Karpas-422 (cell line): ENCODE measurements around the gene S100A12. TPM values are rescaled to one million over a fixed set of nuclear protein-coding genes. Genes with fewer than 3 reads are reported as not detected.

ENCODE experiments used
- DNase-seq: peaks from one replicate; pipeline ENCODE4 v3.0.0-alpha.2; 2015
- H2AFZ ChIP-seq: fragments of 200-600 bp; sonication (generic); 2 replicates; pipeline ENCODE4 v1.6.1; 2014; ENCODE audit warnings: antibody characterized with exemption, low read length, mixed read lengths
- H3K27ac ChIP-seq: fragments of 200-600 bp; sonication (generic); 2 replicates; pipeline ENCODE4 v1.5.1; 2014; ENCODE audit warnings: mild to moderate bottlenecking, low read length, moderate library complexity
- H3K27me3 ChIP-seq: fragments of 200-600 bp; sonication (generic); 2 replicates; pipeline ENCODE4 v1.6.1; 2014; ENCODE audit warnings: low read length, mixed read lengths
- H3K36me3 ChIP-seq: fragments of 200-600 bp; sonication (generic); 2 replicates; pipeline ENCODE4 v1.6.1; 2014; ENCODE audit warnings: low read length, mixed read lengths; ENCODE audit not compliant: insufficient read depth
- H3K4me1 ChIP-seq: fragments of 200-600 bp; sonication (generic); 2 replicates; pipeline ENCODE4 v1.6.1; 2014; ENCODE audit warnings: mild to moderate bottlenecking, low read length, mixed read lengths
- H3K4me2 ChIP-seq: fragments of 200-600 bp; sonication (generic); 2 replicates; pipeline ENCODE4 v1.6.1; 2014; ENCODE audit warnings: low read length, low read depth, mild to moderate bottlenecking; ENCODE audit not compliant: poor library complexity, severe bottlenecking
- H3K4me3 ChIP-seq: fragments of 200-600 bp; sonication (generic); 2 replicates; pipeline ENCODE4 v1.5.1; 2014; ENCODE audit warnings: mild to moderate bottlenecking, antibody characterized with exemption, low read length, mixed read lengths
- H3K79me2 ChIP-seq: fragments of 200-600 bp; sonication (generic); 2 replicates; pipeline ENCODE4 v1.6.1; 2014; ENCODE audit warnings: mild to moderate bottlenecking, low read length, mixed read lengths
- H3K9ac ChIP-seq: fragments of 200-600 bp; sonication (generic); 2 replicates; pipeline ENCODE4 v1.6.0; 2014; ENCODE audit warnings: low read length
- H3K9me2 ChIP-seq: fragments of 200-600 bp; sonication (generic), shearing (Covaris generic); replicated peaks from 2 replicates; pipeline ENCODE4 v1.6.0; 2014; ENCODE audit warnings: mild to moderate bottlenecking, low read length, moderate library complexity; ENCODE audit not compliant: insufficient read depth
- H3K9me3 ChIP-seq: fragments of 300-700, 200-600 bp; sonication (generic); 2 replicates; pipeline ENCODE4 v1.6.1; 2014; ENCODE audit warnings: low read length, mixed read lengths
- H4K20me1 ChIP-seq: fragments of 200-600 bp; sonication (generic); 2 replicates; pipeline ENCODE4 v1.6.1; 2014; ENCODE audit warnings: mild to moderate bottlenecking, antibody characterized with exemption, low read length, low read depth; ENCODE audit not compliant: insufficient read depth
- total RNA-seq: library from RNA; depleted of rRNA; stranded (reverse); fragments of >200 nt; shearing (Covaris generic); gene quantifications from 2 replicates; pipeline ENCODE4 v1.2.3, GENCODE V29; 2014; ENCODE audit warnings: low replicate concordance

S100A12 gene
- total RNA-seq, 1 experiment from 2014 or later, result not detected

DNA sequence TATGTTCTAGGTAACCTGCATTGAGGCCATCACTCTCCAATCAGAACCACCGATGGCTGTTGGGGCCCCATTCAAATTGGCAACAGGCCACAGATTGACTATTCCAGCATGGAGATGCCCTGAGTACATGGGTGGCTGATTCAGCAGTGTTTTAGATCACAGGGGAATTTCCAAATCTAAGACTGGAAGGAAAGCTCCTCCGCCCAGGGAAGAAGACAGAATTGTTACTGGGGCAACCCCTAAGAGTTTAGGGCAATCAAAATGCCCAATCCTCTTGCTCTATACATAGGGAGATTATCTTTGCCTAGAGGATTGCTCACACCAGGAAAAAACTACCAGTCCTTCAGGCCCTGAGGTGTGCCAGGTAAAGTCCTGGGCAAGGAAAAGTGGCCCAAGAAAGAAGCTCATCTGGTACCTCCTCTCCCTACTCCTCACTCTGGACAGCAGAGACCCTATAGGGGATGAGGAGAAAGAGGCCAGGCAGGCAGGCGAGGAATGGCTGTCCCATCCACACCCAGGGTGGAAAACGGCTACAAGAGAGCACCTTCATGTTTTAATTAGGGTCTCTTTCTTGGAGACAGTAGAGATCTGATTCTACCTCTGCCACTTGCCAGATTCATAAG, 9.6 kb upstream of the S100A12 start:
- Histone ChIP-seq H3K4me1 (no peaks in the 10 kb centered on the region), H3K4me3 (no peak overlapping the region), H3K27ac (no peak overlapping the region), H3K4me2 (no peak overlapping the region), H3K36me3 (no peaks in the 10 kb centered on the region), H3K9me3 (no peaks in the 10 kb centered on the region), H3K79me2 (no peaks in the 10 kb centered on the region), H3K9ac (no peak overlapping the region), H2AFZ (no peak overlapping the region), H4K20me1 (no peaks in the 10 kb centered on the region), H3K27me3 (no peaks in the 10 kb centered on the region), H3K9me2 (no peaks in the 10 kb centered on the region)
- no peak for DNase-seq

DNA sequence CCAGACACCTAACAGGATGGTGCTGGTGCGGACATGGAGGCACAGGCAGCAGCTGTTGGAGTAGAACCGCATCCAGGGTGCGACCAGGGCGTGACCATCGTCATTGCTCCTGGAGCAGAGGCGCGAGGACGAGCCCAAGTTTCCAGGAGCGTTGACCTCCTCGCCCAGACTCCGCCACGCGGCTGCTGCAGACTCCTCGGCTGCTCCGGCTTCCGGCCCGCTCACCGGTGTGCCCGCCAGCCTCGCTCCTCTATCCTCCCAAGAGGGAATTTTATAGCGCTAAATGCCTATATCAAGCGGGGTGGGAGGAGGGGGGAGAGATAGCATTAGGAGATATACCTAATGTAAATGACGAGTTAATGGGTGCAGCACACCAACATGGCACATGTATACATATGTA, 5.3 kb upstream of the S100A12 start:
- no peaks in the 10 kb centered on the region for H3K79me2 ChIP-seq
- no peaks in the 10 kb centered on the region for H3K36me3 ChIP-seq
- H3K9me2 ChIP-seq, result no peaks in the 10 kb centered on the region
- DNase-seq, result no peak
- no peaks in the 10 kb centered on the region for H4K20me1 ChIP-seq
- H3K4me3 ChIP-seq, result no peak overlapping the region
- no peak overlapping the region for H2AFZ ChIP-seq
- H3K27me3 ChIP-seq, result no peaks in the 10 kb centered on the region
- no peak overlapping the region for H3K9ac ChIP-seq
- H3K4me1 ChIP-seq, result no peaks in the 10 kb centered on the region
- H3K4me2 ChIP-seq, result no peak overlapping the region
- H3K27ac ChIP-seq, result no peak overlapping the region
- H3K9me3 ChIP-seq, result no peaks in the 10 kb centered on the region

DNA sequence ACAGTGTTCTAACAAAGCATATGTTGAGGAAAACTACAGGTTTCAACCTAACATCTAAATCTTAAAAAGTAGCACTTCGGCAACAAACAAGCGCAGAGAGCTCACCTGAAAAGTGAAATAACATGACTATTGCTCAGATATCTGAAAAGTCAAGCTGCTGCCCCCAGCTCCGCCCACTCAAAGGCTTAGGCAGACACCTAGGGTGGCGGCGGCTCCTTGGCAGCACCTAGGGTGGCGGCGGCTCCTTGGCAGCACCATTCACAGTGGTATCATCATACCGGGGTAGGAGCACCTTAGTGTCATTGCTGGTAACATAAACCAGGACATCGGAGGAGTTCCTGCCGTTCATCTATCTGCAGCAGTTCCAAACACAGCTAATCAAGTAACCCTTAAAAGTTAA, 4.2 kb upstream of the S100A12 start:
- Histone ChIP-seq H3K9me3 (no peaks in the 10 kb centered on the region), H3K36me3 (no peaks in the 10 kb centered on the region), H3K4me3 (no peak overlapping the region), H3K9ac (no peak overlapping the region), H3K27me3 (no peaks in the 10 kb centered on the region), H4K20me1 (no peaks in the 10 kb centered on the region), H3K4me1 (no peaks in the 10 kb centered on the region), H2AFZ (no peak overlapping the region), H3K4me2 (no peak overlapping the region), H3K79me2 (no peaks in the 10 kb centered on the region), H3K27ac (no peak overlapping the region), H3K9me2 (no peaks in the 10 kb centered on the region)
- DNase-seq, result no peak

DNA sequence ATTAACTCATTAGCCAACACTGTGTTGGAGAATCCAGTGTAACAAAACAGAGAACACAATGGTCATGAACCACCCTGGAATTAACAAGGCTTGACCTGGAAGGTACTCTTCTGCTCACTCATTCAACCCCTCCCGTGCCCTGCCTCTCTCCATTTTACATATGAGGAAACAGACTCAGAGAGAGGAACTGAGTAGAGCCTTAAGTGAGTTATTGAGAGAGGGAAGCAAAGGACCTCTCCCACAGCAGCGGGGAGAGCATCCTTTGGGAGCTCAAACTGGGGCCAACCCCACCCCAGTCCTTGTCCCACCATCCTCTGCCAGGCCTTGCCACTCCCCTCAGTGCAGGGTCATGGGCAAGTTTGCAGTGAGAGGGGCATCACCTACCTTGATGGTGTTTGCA, 1.4 kb downstream of the S100A12 start:
- Histone ChIP-seq H3K9ac (no peak overlapping the region), H2AFZ (no peak overlapping the region), H3K79me2 (no peaks in the 10 kb centered on the region), H3K27me3 (no peaks in the 10 kb centered on the region), H3K9me2 (no peaks in the 10 kb centered on the region), H3K4me1 (no peaks in the 10 kb centered on the region), H3K27ac (no peak overlapping the region), H3K4me2 (no peak overlapping the region), H3K4me3 (no peak overlapping the region), H3K36me3 (no peaks in the 10 kb centered on the region), H3K9me3 (no peaks in the 10 kb centered on the region), H4K20me1 (no peaks in the 10 kb centered on the region)
- DNase-seq, result no peak

DNA sequence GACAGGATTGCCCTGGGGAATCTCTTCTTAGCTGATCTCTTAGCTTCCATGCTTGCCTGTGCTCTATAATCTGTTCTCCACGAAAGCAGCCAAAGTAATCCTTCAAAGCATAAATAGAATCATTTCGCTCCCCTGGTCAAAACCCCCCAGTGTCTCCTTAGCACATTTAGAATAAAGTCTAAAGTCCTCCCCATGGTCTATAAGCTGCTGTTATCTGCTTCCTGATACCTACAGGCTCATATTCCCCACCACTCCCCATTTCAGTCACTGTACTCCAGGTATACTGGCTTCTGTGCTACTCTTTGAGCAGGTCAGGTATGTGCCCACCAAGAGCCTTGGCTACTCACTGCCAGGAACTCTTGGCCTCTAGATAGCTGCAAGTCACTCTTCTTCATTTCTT, 2.9 kb downstream of the S100A12 start:
- Histone ChIP-seq H3K27me3 (no peaks in the 10 kb centered on the region), H3K79me2 (no peaks in the 10 kb centered on the region), H4K20me1 (no peaks in the 10 kb centered on the region), H3K4me1 (no peaks in the 10 kb centered on the region), H3K36me3 (no peaks in the 10 kb centered on the region), H2AFZ (no peak overlapping the region), H3K9me2 (no peaks in the 10 kb centered on the region), H3K27ac (no peak overlapping the region), H3K9ac (no peak overlapping the region), H3K9me3 (no peaks in the 10 kb centered on the region), H3K4me2 (no peak overlapping the region), H3K4me3 (no peak overlapping the region)
- no peak for DNase-seq

DNA sequence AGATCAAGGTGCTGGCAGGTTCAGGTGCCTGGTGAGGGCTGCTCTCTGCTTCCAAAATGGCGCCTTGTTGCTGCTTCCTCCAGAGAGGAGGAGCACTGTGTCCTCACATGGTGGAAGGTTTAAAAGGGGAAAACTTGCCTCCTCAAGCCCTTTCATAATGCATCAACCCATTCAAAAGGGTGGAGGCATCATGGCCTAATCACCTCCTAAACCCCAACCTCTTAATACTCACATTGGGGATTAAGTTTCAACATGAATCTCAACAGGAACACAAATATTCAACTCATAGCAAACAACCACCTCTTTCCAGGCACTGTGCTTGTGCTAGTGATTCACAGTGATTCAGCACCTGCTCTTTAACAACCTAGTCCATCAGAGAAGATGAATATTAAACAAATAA, 4.2 kb downstream of the S100A12 start:
- H3K4me3 ChIP-seq, result no peak overlapping the region

DNA sequence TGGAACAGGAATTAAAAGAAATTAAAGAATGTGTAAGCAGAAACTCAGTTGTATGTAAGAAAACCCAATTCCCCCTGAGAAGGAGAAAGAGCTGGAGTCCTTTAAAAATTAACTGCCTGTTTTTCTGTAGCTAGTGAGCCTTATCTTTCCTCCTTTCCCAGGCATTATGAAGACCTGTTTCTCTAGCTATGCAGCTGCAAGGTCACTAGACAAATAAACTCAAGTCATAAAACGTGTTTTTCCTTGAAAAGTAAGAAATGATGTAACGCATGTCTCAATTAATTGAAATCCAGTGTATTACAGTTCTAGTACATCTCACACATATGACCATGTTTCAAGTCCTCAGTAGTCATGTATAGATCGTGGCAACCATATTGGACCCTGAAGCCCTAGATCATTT, 5.3 kb downstream of the S100A12 start:
- Histone ChIP-seq H3K79me2 (no peaks in the 10 kb centered on the region), H3K4me2 (no peak overlapping the region), H3K4me1 (no peaks in the 10 kb centered on the region), H3K36me3 (no peaks in the 10 kb centered on the region), H2AFZ (no peak overlapping the region), H3K9me3 (no peaks in the 10 kb centered on the region), H3K9me2 (no peaks in the 10 kb centered on the region), H4K20me1 (no peaks in the 10 kb centered on the region), H3K27ac (no peak overlapping the region), H3K4me3 (no peak overlapping the region), H3K27me3 (no peaks in the 10 kb centered on the region), H3K9ac (no peak overlapping the region)
- DNase-seq, result no peak

More for the DNA sequence above, 4.2 kb downstream of the S100A12 start:
- Histone ChIP-seq H3K27me3 (no peaks in the 10 kb centered on the region), H4K20me1 (no peaks in the 10 kb centered on the region), H3K9me2 (no peaks in the 10 kb centered on the region), H3K36me3 (no peaks in the 10 kb centered on the region), H3K4me1 (no peaks in the 10 kb centered on the region), H3K4me2 (no peak overlapping the region), H3K27ac (no peak overlapping the region), H3K9ac (no peak overlapping the region), H3K9me3 (no peaks in the 10 kb centered on the region), H3K79me2 (no peaks in the 10 kb centered on the region), H2AFZ (no peak overlapping the region)
- DNase-seq, result no peak

DNA sequence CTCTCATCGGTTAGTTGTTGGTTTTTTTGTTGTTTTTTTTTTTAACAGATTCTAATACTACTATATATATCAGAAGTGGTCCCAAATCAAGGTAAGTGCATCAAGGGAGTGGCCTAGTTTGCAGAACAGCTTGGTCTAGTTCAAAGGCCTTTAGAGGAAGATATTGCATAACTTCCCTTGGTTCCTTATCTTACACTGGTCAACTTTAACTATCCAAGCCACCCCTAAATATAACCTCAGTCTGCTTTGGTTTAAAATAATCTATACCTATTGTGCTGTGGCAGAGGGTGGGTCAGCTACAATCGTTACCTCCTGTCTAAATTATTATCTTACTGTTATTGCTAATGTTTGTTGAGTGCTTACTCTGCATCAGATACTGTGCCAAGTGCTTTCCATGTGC, 6.9 kb downstream of the S100A12 start:
- DNase-seq, result no peak
- no peaks in the 10 kb centered on the region for H3K79me2 ChIP-seq
- H3K9me3 ChIP-seq, result no peaks in the 10 kb centered on the region
- no peak overlapping the region for H3K4me3 ChIP-seq
- no peaks in the 10 kb centered on the region for H3K27me3 ChIP-seq
- no peaks in the 10 kb centered on the region for H3K9me2 ChIP-seq
- no peaks in the 10 kb centered on the region for H3K36me3 ChIP-seq
- no peaks in the 10 kb centered on the region for H4K20me1 ChIP-seq
- H3K4me1 ChIP-seq, result no peaks in the 10 kb centered on the region
- no peak overlapping the region for H2AFZ ChIP-seq
- no peak overlapping the region for H3K27ac ChIP-seq
- no peak overlapping the region for H3K4me2 ChIP-seq
- no peak overlapping the region for H3K9ac ChIP-seq

DNA sequence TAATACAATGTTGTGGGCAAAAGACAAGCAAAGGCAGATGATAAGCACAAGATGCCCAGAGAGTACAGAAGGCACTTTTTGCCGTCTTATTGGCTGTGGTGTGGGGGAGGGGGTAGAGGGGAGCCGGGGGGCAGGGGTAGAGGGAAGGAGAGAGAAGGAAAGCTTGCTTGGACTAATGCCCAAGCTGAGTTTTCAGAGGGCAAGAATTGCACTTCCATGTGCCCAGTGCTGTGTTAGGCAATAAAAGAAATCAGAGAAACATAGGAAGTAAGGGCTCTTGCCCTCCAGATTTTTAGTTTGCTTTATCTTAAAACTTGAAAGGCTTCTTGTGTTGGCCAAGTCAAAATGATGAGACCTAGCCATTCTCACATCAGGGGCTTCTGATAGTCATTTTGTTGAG, 8.3 kb downstream of the S100A12 start:
- Histone ChIP-seq H3K79me2 (no peaks in the 10 kb centered on the region), H3K4me3 (no peak overlapping the region), H3K9me3 (no peaks in the 10 kb centered on the region), H3K27me3 (no peaks in the 10 kb centered on the region), H2AFZ (no peak overlapping the region), H3K9ac (no peak overlapping the region), H4K20me1 (no peaks in the 10 kb centered on the region), H3K4me1 (no peaks in the 10 kb centered on the region), H3K4me2 (no peak overlapping the region), H3K9me2 (no peaks in the 10 kb centered on the region), H3K36me3 (no peaks in the 10 kb centered on the region), H3K27ac (no peak overlapping the region)
- DNase-seq, result no peak
